ENCODE results near the gene MAGEA2B.
"Not testable (repeated sequence)": the region's sequence is repeated elsewhere in the genome, so short reads cannot be mapped to it uniquely, and the experiment has no call there.

The MAGEA2B gene

GRCh38 chrX:152759544-152759943 is 45.1 kb downstream of the MAGEA2B start:
- not testable (repeated sequence) for DNase-seq

GRCh38 chrX:152761582-152761981 is 47.2 kb downstream of the MAGEA2B start:
- DNase-seq: not testable (repeated sequence)

DNA sequence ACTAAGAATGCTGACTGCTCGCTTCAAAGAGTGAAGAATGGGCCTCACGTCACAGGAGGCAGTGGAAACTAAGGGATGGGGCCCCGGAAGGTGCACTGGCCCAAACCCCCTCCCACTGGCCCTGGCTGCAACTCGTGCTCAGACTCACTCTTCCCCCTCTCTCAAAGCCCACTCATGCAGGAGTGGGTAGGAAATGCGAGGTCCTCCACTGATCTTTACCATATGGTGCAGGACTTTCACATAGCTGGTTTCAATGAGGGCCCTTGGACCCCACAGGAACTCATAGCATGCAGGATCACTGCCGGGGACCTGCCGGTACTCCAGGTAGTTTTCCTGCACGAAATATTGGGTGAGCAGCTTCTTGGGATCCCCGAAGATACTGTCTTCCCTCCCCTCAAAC is 52.1 kb downstream of the MAGEA2B start:
- DNase-seq: not testable (repeated sequence)
